NCI-H2029 (cell line): ENCODE data around the gene DDX1.
A peak's percentile ranks its signal among the peaks of the same experiment; 100 is the strongest.
"Not testable (repeated sequence)": the region's sequence is repeated elsewhere in the genome, so short reads cannot be mapped to it uniquely, and the experiment has no call there.

Experiments
- DNase-seq: peaks from one replicate; lab custom pipeline; 2025; lab: John Stamatoyannopoulos, UW

DDX1 gene

GRCh38 chr2:15591692-15592463, at the start of gene DDX1:
TSS of gene DDX1 (plus strand) at chr2:15591868. CDS start at chr2:15591934, 66 bp downstream.
- peak; percentile 58 for DNase-seq

- DNase-seq = not testable (repeated sequence)
Observed at GRCh38 chr2:15542269-15542668, 49.4 kb upstream of the DDX1 start.

DNA sequence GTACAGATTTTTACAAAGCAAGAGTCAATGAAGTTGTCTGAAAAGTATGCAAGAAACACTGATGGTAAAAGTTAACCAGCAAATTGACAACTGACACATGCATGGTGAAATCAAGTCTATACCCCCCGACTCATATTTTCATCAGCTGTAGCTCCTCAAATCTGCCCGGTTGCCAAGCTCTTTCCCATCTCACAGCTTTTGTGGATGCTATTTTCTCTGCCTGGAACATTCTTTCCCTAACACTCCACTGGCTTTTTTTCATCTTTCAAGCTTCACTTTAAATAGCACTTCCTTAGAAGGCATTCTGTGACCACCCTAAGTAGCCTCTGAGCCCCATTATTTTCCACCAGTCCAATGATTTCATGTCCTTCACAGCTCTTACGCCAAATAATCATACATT, 48.6 kb upstream of the DDX1 start:
- DNase-seq = no peak

- no peak for DNase-seq
Observed at GRCh38 chr2:15543541-15543940, 48.1 kb upstream of the DDX1 start.

- no peak for DNase-seq
Observed at GRCh38 chr2:15544227-15544626, 47.4 kb upstream of the DDX1 start.

GRCh38 chr2:15546297-15547098, 45.2 kb upstream of the DDX1 start:
- DNase-seq = no peak

- DNase-seq = no peak
Observed at GRCh38 chr2:15547115-15547876, 44.4 kb upstream of the DDX1 start.

DNA sequence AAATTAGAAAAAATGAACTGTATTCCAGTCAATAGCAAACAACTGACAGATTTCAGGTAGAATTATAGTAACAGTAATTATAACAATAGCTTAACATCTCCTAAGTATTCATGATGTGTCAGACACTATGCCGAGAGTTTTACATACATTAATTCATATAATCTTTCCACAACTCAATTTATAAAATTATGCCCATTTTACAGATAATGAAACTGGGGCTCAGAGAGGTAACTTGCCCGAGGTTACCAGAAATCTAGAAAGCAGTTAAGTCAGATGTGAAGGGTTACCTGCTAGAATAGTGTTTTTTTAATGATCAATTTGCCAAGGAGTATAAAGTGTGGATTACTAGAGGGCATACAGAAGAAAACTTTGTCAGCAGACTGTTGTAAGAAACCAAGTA, 42.7 kb upstream of the DDX1 start:
- no peak for DNase-seq

- no peak for DNase-seq
Observed at GRCh38 chr2:15553519-15553918, 38.1 kb upstream of the DDX1 start.

DNA sequence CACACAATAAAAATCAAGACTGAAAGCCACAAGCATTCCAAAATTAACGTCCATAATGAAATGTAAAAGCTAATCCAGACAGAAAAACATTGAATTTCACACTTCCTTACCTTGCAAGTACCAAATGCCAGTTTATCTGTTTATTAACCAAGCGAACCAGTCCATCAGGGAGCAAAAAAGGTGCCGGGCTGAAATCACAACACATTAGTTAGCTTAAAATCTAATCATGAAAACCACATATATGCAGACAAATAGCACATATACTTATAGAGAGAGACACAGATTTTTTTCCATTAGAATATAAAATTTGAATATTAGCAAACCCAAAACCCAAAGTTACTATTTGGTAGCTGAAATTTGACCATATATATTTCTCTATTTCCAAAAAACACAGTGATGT, 37.7 kb upstream of the DDX1 start:
- no peak for DNase-seq

GRCh38 chr2:15554525-15555218, 37.0 kb upstream of the DDX1 start:
- no peak for DNase-seq

DNA sequence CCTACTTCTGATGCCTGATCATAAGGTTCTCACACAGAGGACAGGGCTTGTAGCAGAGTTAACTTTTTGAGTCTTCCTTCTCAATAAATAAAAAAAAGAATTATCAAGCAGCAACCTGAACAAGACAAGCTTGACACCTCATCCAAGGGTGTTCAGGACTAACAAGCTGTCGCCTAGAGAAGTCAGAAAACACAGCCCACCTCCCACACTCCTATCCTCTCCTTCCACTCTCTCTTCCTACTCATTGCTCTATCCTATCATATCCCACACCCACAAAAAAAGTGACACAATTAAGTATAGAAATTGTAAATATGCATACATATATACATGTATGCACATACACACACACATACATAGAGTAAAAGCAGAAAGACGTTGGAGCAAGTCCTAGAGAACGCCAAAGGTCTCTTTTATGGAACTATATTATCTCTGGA, 35.9 kb upstream of the DDX1 start:
- DNase-seq = no peak

DNA sequence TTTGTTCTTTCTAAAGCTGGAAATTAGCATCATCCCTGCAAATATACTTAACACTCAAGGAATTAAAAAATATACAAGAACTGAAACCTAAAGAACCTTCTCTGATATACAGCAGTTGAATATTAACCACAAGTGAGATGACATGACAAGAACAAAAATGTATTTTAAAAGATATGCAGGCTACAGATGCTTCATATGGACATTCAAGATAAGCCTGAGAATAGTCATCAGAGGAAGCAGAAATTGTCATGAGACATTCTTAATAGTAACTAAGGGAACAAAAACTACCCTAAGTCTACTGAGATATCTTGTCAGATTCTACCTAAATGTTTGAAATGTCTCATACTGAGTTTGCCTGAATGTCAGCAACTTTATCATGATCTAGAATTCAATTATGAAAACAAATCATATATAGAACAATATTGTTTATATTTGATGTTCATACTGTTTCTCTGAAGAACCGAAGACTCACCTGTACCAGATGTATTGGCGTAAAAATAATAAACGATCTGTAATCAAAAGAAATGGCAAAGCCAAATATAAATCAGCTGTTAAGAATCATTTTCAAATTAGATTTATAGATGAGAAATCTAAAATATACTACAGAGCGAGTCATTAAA, 35.2 kb upstream of the DDX1 start:
- no peak for DNase-seq

- no peak for DNase-seq
Observed at GRCh38 chr2:15557887-15558311, 33.8 kb upstream of the DDX1 start.

DNA sequence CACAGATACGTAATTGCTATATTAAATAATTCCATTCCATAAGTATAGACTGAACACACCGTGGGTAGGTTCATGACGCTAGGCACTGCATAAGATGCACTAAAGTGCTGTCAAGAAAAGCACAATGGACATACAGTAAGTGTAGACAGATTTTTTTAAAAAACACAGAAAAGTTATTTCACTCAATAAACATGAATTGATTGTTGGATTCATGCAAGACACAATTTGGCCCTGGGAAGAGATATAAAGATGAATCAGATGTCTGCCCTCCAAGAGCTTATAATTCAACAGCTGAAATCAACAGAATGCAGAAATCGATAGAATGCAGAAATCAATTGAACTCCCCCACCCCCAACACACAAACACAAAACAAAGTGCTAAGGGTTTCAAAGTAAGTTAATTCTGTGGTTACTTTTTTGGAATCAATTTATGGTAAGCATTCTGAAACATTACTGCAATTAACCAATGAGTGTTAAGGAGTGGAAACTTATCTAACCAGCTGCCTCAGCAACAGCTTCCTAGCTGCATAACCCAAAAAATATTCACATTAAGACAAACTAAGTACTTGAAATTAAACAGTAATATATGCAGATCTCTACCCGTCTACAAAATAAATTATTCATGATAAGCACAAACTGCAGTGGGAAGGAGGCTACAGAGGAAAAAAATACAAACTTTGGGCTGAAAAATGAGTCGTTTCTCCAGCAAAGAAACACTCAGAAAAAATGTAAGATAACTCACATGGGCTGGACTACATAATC, 32.1 kb upstream of the DDX1 start:
- DNase-seq = no peak

DNA sequence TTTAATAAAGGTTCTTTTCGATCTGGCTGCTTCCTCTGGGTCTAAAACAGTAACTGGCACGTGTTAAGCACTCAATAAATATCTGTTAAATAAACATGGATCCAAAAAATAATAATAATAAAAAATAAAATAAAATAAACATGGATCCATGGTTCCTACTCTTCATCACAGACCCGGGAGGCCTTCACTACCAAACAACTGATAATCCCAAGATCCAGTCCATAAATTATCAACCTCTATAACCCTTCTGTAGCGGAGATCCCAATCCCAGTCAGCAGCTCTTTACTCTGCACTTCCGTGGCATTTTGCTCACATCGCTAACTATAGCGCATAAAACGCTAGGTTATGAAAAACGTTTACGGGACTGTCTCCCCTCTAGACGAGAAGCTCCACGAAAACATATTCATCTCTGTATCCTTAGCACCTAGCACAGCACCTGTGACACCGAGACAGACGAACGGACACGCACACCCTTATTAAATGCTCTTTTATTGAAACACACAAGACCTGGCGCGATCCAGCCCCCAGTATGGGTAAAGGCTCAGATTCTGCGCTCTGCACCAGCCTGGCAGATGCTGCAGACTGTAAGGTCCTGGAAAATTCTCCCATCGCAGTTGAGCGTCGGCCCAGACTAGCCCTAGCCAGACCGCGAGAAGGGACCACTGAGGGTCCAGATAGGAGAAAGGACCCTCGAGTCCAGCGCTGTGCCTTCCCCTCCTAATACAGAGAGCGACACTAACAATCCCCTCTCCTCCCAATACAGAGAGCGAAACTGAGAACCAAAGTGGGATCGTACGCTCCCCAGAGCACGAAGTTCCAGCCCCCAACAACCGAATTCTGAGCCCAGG, 31.3 kb upstream of the DDX1 start:
- DNase-seq = peak; percentile 3

- DNase-seq = peak; percentile 80
Observed at GRCh38 chr2:15560988-15561573, 30.6 kb upstream of the DDX1 start, which contains the start of gene NBAS. TSS of gene NBAS (minus strand) at chr2:15561334. CDS start at chr2:15561304, 30 bp downstream.

- DNase-seq = peak; percentile 13
Observed at GRCh38 chr2:15561574-15562344, 29.9 kb upstream of the DDX1 start.
